Sigmoid colon (tissue), 7 donors: ENCODE results near the gene CCDC60. TPM values are rescaled to one million over a fixed set of nuclear protein-coding genes. Genes with fewer than 3 reads are reported as not detected.

Source experiments
- DNase-seq: peaks from one replicate; pipeline ENCODE4 v3.0.0-alpha.2; 2019
- H3K27ac ChIP-seq, 4 donors: fragments of 200-600 bp; sonication (generic); one replicate each; pipeline ENCODE4 v1.5.1; 2016 to 2019; ENCODE audit warnings: mild to moderate bottlenecking in 1 of 4
- H3K27me3 ChIP-seq, 3 donors: fragments of 200-600 bp; sonication (generic); one replicate each; pipeline ENCODE4 v1.5.1; 2019; ENCODE audit warnings: mild to moderate bottlenecking in 1 of 3
- H3K36me3 ChIP-seq, 4 donors: fragments of 200-600 bp; sonication (generic); one replicate each; pipeline ENCODE4 v1.5.1; 2016 to 2019
- H3K4me1 ChIP-seq, 4 donors: fragments of 200-600 bp; sonication (generic); one replicate each; pipeline ENCODE4 v1.5.1; 2017 to 2019
- H3K4me3 ChIP-seq, 4 donors: fragments of 200-600 bp; sonication (generic); one replicate each; pipeline ENCODE4 v1.5.1; 2017 to 2019; ENCODE audit warnings: mild to moderate bottlenecking in 2 of 4, moderate library complexity in 1 of 4
- H3K9me3 ChIP-seq, 4 donors: fragments of 200-600 bp in 3 of 4; sonication (generic) in 3 of 4; one replicate each; pipeline versions ENCODE4 v1.5.1 to v1.6.1; 2013 to 2019
- CTCF ChIP-seq, 4 experiments: fragments of 450-650 bp in 3 of 4; fragments of 200-600 bp in 1 of 4; IDR thresholded peaks; one replicate each; pipeline ENCODE4 v1.5.1; 2016 to 2019; ENCODE audit warnings: antibody characterized with exemption in 4 of 4, mild to moderate bottlenecking in 3 of 4, moderate library complexity in 2 of 4
- EP300 ChIP-seq, 4 donors: sonication (generic); formaldehyde crosslinking; IDR thresholded peaks; one replicate each; pipeline ENCODE4 v1.6.1; 2017; ENCODE audit warnings: antibody characterized with exemption in 4 of 4
- POLR2A ChIP-seq, 2 donors: fragments of 450-650 bp; IDR thresholded peaks; one replicate each; pipeline ENCODE4 v1.6.1; 2016; ENCODE audit warnings: antibody characterized with exemption in 2 of 2, mild to moderate bottlenecking in 2 of 2, moderate library complexity in 2 of 2
- POLR2AphosphoS5 ChIP-seq, 4 donors: sonication (generic); formaldehyde crosslinking; IDR thresholded peaks; one replicate each; pipeline ENCODE4 v1.6.1; 2017; ENCODE audit warnings: antibody characterized with exemption in 4 of 4
- WGBS, 2 donors: extraction: QIAGEN DNeasy Blood & Tissue Kit; methylation state at CpG; one replicate each; pipeline ENCODE4 v1.1.7; 2013; 5-methylcytosine and 5-hydroxymethylcytosine counted together
- intact Hi-C: fragments of 100-400 bp; cut with DNase I; formaldehyde crosslinking; loops from one replicate; pipeline ENCODE4 v1.15.1; 2023
- polyA plus RNA-seq, 3 donors: library from polyadenylated mRNA; stranded (reverse); fragments of 200-250 nt; gene quantifications; one replicate each; pipeline ENCODE4 v1.2.3, GENCODE V29; 2013
- total RNA-seq, 4 donors: library from RNA; depleted of rRNA; stranded (reverse); fragments of >200 nt; gene quantifications; one replicate each; pipeline ENCODE4 v1.1.0, GENCODE V29; 2016
- donor health status: healthy with polysubstance abuse.
- donor health status: Bipolar disorder and iron deficiency.
- donor health status: healthy.

The CCDC60 gene
- 1 to 10 TPM; 1.1 to 2.8 (median 1.5) TPM for total RNA-seq
- polyA plus RNA-seq = 10 to 100 TPM in 1 of 3 donors, 1 to 10 TPM in 2; 1.3 to 10.4 (median 9.0) TPM

- H3K4me3 ChIP-seq = peak within 1 kb of the TSS in 1 of 4 donors; percentile 7
- no peak within 1 kb of the TSS for H3K27ac ChIP-seq
- H3K9me3 ChIP-seq = no peaks in the 10 kb centered on the region
- intact Hi-C loops = loop anchor here (5.0 kb wide), 1 partner anchor 797 kb away; no protein-coding TSS in a partner anchor
- H3K4me1 ChIP-seq = no peaks in the 10 kb centered on the region
- WGBS, 2 donors = 7 to 22% methylated on average over 26 of the region's 26 CpGs
- peaks cover 0 to 2% (median 0%) of the 10 kb centered on the region in 3 donors for H3K27me3 ChIP-seq
- TF ChIP-seq EP300 (IDR thresholded peaks at IDR 0.05) (no peak), CTCF (IDR thresholded peaks at IDR 0.05) (no peak), POLR2AphosphoS5 (IDR thresholded peaks at IDR 0.05) (no peak), POLR2A (IDR thresholded peaks at IDR 0.05) (no peak)
- H3K36me3 ChIP-seq = no peaks in the 10 kb centered on the region
- DNase-seq = no peak
Observed at GRCh38 chr12:119334430-119335170, at the start of gene CCDC60. CCDC60 (plus strand) TSS chr12:119334729; CDS start chr12:119335177, 448 bp downstream.

DNA sequence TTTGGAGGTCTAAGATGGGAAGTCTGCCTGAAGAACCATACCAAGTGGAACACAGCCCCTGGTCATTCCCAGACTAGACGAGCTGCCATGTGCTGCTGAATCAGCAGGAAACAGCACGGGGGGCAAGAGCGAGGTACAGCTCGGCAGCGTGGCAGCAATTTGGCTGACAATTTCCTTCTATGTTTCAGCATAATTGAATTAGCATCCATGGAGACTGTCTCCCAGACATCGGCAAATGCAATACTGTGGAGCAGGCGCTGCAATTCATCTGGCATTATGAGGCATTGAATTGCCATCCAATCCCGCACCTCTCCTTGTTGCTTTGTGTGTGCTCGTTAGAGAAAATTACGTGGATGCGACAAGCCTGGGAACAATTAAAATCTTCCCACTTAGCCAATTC lies 46.0 kb upstream of the CCDC60 start:
- no peak overlapping the region for H3K4me3 ChIP-seq

DNA sequence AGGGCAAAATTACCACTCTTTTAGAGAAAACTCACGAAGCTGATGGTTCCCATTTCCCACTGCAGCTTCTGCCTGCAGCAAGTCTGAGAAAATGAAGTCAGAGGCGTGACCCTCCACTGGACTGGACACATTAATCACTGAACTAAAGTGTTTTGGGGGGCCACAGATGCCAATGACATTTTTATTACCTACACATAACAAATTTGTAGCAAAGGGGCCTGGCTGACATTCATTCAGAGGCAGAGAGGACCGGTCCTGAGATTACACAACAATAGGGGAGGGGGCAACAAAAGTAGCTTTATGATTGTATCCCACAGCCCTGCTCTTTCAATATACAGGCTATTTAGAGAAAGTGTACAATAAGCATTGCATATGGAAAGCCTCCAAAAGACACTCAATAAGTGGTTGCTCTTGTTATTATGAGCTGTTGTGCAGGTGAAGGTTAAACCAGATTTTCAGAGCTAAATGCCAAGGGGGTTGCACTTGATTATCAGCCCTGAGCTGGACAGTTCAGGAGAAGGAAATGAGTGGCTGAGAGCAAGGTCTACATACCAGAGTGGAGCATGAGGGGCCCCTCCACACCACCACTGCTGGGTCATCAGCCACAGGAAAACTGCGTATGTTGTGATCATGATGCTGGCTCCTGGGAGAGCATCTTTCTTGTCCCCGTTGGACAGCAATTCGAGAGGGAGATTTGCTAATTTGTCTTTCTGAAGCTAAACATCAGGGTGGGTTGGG lies 41.5 kb upstream of the CCDC60 start:
- WGBS, 2 donors = 35 to 57% methylated on average over 6 of the region's 6 CpGs
- intact Hi-C loops = no loop called here
- no peak for DNase-seq
- no peak overlapping the region for H3K27ac ChIP-seq
- H3K4me3 ChIP-seq = no peak overlapping the region
- peaks cover 0 to 16% (median 15%) of the 10 kb centered on the region in 4 donors for H3K4me1 ChIP-seq
- no peaks in the 10 kb centered on the region for H3K9me3 ChIP-seq
- no peaks in the 10 kb centered on the region for H3K27me3 ChIP-seq
- H3K36me3 ChIP-seq = no peaks in the 10 kb centered on the region
- TF ChIP-seq EP300 (IDR thresholded peaks at IDR 0.05) (no peak), POLR2A (IDR thresholded peaks at IDR 0.05) (no peak), CTCF (IDR thresholded peaks at IDR 0.05) (no peak), POLR2AphosphoS5 (IDR thresholded peaks at IDR 0.05) (no peak)

More for the DNA sequence above, 46.0 kb upstream of the CCDC60 start:
- Histone ChIP-seq H3K36me3 (no peaks in the 10 kb centered on the region), H3K27me3 (no peaks in the 10 kb centered on the region), H3K4me1 (peaks cover 0 to 3% (median 2%) of the 10 kb centered on the region in 4 donors), H3K9me3 (no peaks in the 10 kb centered on the region), H3K27ac (no peak overlapping the region)
- intact Hi-C loops = no loop called here
- 70 to 81% methylated on average over 11 of the region's 11 CpGs for WGBS, 2 donors
- TF ChIP-seq EP300 (IDR thresholded peaks at IDR 0.05) (no peak), POLR2A (IDR thresholded peaks at IDR 0.05) (no peak), POLR2AphosphoS5 (IDR thresholded peaks at IDR 0.05) (no peak), CTCF (IDR thresholded peaks at IDR 0.05) (no peak)
- no peak for DNase-seq

GRCh38 chr12:119294211-119294610 lies 40.3 kb upstream of the CCDC60 start:
- 47 to 75% methylated on average over 5 of the region's 5 CpGs for WGBS, 2 donors
- no peaks in the 10 kb centered on the region for H3K36me3 ChIP-seq
- no peak overlapping the region for H3K4me3 ChIP-seq
- H3K4me1 ChIP-seq = peaks cover 0 to 16% (median 15%) of the 10 kb centered on the region in 4 donors
- H3K27me3 ChIP-seq = no peaks in the 10 kb centered on the region
- TF ChIP-seq POLR2AphosphoS5 (IDR thresholded peaks at IDR 0.05) = no peak
- no peak for TF ChIP-seq EP300 (IDR thresholded peaks at IDR 0.05)
- no peak for TF ChIP-seq CTCF (IDR thresholded peaks at IDR 0.05)
- TF ChIP-seq POLR2A (IDR thresholded peaks at IDR 0.05) = no peak
- no peak for DNase-seq
- intact Hi-C loops = no loop called here
- H3K9me3 ChIP-seq = no peaks in the 10 kb centered on the region
- no peak overlapping the region for H3K27ac ChIP-seq
